Activated T-cell treated with anti-CD3 and anti-CD28 coated beads for 4 hours (primary cell): Measurements from ENCODE around the gene DUS3L.
"Not testable (repeated sequence)": the region's sequence is repeated elsewhere in the genome, so short reads cannot be mapped to it uniquely, and the experiment has no call there.

Source experiments
- DNase-seq: peaks from one replicate; pipeline ENCODE4 v3.0.0-alpha.2; 2020

Gene DUS3L

DNA sequence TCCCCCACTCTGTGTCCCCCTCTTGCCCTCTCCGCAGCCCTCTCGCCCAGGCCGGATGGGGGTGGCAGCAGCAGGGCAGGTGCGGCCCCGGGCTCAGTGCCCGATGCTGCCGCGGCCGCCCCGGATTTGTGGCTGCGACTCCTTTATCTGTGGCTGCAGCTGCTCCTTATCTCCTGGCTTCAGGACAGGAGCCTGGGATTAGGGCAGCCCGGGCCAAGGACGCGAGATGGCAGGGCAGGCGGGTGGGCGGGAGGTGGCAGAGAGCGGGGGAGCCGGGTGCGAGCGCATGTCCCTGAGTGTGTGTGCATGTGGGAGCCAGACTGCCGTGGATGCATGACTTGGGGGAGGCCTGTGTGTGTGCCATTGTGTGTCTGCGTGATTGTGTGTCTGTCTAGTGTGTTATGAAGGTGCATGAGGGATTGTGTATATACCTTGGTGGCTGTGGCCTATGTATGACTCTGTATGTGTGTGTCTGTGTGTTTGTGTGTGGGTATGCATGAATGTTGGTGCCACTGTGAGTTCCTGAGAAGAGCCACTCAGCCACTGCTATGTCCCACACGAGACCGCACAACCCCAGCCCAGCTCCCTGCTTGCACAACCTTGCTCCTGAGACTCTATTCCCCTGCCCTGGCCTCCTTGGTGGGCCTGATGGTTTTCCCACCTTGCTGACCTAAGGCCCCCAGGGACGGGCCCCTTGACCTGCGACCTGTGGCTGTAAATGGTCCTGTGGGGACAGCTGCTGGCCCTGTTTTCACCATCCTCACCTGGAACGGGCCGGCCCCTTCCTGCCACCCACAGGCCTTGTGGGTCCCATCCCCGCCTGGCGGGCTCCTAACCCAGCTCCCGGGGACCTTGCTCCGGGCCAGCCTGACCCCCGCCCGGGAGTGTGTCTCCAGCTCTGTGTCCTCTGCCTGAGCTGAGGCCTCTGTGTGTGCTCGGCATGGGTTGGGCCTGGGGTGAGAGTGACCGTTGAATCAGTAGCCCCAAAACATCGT lies 8.6 kb upstream of the DUS3L start:
- no peak for DNase-seq

DNA sequence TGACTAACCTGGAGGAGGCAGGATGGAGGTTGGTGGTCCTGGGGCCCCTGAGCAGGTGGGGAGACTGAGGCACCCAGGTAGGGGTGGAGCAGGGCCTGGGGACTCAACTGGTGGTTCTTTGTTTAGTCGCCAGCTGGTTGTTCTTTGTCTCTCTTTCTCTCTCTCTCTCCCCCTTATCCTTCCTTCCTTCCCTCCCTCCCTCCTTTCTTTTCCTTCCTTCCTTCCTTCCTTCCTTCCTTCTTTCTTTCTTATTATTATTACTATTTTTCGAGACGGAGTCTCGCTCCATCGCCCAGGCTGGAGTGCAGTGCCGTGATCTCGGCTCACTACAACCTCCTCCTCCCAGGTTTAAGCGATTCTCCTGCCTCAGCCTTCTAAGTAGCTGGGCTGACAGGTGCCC lies 7.3 kb upstream of the DUS3L start:
- no peak for DNase-seq

DNA sequence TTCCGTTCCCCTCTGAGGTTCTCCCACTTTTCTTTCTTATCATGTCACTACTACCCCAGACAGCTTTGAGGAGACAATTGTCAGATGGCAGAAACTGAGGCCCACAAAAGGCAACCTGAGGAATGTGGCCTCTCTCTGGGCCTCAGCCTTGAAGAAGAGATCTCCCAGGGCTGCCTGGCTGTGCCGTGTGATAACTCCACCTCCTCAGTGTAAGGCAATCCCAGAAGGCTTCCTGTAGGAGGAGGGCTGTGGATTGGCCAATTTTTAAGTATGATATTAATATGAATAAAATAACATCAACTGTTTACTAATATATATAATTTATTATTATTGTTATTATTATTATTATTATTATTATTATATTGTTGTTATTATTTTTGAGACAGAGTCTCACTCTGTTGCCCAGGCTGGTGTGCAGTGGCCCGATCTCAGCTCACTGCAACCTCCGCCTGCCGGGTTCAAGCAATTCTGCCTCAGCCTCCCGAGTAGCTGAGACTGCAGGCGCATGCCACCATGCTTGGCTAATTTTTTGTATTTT lies 4.5 kb upstream of the DUS3L start:
- no peak for DNase-seq

DNA sequence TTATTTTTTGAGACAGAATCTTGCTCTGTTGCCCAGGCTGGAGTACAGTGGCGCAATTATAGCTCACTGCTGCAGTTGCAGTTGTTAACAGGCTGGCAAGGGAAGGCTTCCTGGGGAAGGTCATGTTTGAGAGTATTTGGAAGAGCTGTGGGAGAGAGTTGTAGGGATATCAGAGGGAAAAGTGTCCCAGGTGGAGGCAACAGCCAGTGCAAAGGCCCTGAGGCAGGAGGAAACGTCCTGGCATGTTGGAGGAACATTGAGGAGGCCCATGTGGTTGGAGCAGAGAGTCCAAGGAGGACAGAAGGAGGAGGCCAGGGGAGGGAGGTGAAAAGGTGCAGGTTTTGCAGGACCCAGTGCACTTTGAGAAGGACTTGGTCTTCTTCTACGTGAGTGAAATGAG lies 2.2 kb upstream of the DUS3L start:
- DNase-seq: no peak

DNA sequence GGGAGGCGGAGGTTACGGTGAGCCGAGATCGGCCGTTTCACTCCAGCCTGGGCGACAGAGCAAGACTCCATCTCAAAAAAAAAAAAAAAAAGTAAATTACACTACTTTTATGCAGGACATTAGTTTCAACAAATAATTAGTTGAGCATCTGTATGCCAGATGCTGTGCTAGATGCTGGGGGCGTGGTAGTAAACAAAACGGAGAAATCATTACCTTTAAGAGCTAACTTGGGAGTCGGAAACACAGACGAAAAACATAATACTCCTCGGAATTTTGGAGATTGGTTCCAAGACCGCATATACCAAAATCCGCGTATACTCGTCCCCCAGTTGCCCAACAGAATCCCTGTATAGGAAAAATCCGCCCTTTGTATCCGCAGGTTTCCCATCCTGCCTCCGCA lies 1.3 kb upstream of the DUS3L start:
- DNase-seq: no peak

DNA sequence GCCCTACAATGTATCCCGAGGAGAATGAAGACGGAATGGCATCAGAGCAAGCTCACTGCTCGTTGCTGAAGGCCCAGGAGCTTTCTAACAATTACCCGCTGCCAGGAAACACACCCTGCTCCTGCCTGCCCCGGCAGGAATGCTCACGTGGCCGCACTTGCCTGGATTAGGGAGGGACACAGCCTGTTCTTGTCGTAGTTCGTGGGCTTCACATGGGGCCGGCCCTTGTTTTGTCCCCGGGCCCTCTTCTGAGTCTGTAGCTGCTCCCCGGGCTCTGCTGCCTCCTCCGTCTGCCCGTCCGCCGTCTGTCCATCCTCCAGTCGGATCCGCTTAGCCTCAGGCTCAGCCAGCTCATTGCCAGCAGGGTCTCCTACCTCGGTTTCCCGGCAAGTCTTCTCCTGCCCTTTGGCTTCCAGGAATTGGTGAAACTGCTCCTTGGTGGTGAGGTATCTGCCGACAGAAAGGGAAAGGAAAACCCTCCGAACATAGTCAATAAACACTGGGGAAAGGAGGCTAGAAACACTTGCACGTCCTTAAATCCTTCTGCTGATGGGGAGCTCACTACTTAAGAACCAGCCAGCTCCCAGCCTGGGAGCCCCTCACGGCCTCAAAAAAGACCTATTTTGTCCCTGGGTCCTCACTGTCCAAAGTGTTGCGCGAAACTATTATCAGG lies 941 bp downstream of the DUS3L start:
- DNase-seq: no peak

DNA sequence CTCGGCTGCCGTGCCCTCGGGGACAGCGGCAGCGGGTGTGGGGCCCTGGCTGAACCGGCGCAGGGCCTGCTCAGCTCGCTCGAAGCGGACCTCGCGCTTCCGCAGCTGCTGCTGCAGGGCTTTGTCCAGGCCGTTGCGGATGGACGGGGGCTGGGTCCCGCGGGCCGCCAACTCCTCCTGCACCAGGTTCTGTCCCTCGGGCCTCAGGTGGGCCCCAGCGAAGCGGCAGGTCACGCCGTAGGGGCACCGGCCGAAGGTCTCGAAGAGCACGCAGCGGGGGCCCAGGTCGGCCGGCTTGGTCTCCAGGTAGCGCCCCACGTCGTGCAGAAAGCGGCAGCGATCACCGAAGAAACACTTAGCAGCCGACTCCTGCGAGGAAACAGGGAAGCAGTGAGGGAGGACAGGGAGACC lies 1.6 kb downstream of the DUS3L start:
- DNase-seq: no peak

DNA sequence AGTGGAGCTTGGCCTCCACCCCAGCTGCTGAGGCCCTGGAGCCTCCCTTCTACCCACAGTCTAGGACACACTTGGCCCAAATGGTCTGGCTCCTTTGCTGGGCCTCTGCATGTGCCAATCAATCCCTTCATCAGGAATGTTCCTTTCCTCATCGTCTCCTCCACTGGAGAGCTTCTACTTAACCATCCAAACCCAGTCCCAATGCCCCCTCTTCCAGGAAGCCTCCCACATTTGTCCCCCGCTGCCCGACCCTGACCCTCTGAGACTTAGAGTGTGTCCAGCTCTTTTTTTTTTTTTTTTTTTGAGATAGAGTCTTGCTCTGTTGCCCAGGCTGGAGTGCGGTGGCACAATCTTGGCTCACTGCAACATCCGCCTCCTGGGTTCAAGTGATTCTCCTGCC lies 2.5 kb downstream of the DUS3L start:
- no peak for DNase-seq

DNA sequence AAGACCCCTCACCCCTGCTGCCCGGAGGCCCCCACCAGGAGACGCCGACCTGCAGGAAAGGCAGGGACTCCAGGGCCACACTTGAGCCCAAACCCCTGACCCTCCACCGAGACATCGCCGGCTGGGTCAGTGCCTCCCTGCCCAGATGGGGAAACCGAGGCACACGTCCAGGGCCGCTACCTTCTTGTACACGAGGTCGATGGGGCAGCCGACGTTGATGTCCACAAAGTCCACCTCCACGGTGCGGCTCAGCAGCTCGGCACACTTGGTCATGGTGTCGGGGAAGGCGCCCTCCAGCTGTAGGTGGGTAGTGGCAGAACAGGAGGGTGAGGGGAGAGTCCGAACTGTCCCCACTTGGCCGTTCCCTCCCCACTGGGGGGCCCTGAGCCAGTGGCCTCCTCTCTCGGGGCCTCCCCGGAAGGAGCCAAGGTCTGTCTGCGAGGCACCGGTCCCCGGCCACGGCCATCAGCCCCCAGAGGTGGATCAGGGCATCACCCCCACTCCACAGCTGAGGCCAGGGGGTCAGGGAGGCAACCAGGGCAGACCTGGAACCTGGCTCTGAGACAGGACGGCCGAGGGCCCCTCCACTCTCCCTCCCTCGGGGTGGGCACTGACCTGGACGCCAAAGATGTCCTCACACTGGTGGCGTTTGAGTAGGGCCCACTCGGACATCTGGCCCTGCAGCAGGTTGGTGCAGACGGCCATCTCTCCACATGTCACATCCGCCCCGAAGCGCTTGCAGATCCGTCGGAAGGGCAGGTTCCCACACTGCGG lies 3.4 kb downstream of the DUS3L start:
- DNase-seq: no peak

DNA sequence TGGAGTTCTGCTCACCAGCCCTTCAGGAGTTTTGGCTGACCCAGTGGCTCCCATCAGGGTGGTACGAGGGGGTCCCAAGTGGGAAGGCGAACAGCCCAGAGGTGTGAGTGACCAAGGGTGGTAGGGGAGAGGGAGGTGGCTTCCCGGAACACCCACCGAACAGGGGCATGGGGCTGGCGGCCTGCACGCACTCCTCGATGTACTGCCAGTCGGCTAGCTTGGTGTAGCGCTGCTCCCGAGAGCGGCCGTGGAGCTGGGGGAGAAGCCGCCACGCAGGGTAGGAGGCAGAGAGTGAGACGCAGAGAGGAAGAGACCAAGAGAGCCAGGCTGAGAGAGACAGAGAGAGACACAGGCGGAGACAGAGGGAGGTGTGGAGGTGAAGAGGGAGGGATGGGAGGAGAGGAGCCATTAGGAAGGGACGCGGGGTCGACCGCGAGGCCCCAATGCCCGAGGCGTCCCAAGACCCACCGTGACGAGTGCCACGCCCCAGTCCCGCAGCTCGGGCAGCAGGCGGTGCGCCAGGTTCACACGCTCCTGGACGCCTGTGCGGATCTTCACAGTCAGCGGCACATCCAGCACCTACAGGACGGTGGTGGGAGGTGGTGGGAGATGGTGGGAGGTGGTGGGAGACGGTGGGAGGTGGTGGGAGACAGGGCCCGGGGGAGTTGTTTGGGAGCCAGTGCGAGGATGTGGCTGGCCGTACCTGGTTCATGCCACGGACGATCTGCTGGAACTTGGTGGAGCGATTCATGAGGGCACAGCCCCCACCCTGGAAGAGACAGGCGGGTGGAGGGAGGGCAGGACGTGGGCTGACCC lies 4.2 kb downstream of the DUS3L start:
- no peak for DNase-seq

DNA sequence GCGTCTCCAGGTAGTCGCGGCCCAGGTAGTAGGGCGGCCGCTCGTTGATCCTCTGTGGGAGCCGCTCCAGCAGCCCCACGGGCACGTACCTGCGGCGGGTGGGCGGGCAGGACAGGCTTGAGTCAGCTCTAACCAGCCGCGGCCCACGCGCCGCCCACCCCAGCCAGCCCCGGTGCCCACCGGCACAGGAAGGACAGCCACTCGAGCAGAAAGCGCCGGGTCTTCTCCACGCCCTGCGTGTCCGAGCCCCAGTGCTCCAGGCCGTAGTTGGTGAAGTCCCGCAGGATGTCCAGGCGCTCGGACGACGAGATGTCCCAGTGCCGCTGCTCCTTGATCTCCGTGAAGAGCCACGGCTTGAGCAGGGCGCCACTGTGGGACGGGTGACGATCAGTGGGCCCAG lies 5.5 kb downstream of the DUS3L start:
- DNase-seq: no peak

DNA sequence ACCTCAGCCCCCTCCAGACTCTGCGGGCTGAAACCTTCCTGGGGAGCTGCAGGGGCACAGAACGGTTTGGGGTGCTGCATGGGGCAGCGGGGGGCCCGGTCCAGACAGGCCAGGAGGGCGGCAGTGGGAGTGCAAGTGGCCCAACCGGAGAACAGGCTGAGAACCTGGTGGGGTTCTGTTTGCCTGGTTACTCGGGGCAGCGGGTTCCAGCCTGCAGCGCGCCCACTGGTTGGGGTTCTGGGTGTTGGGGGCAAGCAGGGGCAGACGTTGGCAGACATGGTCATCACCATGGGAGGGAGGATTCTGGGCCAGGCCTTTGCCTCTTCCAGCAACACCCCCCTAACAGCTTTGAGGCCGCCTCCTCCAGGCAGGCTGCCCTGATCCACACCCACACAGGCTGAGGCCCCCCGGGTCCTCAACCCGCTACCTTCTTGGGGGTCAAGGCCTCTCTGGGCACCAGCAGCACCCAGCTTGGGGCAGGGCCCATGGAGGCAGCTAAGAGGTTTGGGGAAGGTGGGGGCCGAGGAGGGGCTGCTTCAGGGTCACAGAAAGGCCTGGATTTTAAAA lies 6.3 kb downstream of the DUS3L start, which contains the start of gene PRR22:
Gene PRR22, minus strand, starts transcription at position 166 of the 567 bp plus-strand sequence. Its CDS starts 86 bp downstream, at position 80.
- DNase-seq: no peak

DNA sequence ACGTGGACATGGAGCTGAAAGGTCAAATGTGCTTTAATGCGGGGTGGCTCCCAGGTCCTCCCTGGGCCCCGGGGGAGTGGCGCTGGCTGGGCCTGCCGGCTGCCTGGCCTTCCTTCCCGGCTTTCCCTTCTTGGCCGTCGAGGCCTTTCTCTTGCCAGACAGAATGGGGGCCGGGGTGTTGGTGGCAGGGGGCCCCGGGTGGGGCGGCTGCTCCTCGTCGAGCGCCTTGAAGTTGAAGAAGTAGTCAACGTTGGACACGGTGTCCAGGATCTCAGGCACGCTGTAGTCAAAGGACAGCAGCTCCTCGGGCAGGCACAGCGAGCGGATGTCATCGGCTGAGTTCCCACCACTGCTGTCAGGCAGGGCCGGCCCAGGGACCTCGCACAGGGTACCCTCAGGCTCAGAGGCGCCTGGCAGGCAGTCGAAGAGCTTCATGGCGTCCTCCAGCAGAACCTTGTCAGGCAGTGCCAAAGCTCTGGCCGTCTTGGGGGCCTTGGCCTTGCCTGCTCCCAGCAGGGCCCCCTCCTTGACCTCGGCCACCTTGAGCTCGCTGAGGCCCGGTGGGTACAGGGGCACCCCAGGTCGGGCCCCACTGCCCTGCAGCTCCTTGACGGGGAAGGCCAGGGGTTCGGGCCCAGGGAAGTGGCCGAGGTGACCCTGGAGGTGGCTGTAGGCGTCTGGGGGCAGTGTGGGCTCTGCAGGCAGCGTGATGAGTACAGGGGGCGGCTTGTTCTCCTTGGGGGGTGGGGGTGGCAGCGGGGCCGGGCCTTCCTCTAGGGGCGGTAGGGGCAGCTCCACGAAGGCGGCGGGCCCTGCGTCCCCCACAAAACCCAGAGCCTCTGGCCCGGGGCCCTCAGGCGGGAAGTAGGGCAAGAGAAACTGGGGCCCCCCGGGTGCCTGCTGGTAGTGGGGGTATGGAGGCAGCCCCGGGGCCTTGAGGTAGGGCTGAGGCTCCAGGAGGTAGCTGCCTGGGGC lies 7.7 kb downstream of the DUS3L start:
- DNase-seq: no peak

DNA sequence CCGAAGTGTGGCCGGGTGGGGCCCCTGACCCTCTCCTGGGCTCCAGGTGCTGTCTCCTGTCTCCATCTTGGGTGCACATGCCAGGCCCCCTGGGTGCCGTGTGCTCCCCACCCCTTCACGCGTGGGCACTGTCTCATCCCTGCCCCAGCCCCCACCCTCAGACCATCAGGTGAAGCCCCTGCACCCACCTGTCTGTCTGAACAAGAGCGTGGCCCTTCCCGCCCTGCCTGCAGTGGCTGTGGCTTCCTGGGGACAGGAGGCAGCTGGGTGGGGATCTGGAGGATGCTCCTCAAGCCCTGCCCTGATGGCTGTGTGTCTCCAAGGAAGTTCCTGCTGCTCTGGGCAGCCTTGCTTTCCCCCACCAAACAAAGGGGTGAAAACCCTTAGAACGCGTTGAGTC lies 8.6 kb downstream of the DUS3L start:
- no peak for DNase-seq

DNA sequence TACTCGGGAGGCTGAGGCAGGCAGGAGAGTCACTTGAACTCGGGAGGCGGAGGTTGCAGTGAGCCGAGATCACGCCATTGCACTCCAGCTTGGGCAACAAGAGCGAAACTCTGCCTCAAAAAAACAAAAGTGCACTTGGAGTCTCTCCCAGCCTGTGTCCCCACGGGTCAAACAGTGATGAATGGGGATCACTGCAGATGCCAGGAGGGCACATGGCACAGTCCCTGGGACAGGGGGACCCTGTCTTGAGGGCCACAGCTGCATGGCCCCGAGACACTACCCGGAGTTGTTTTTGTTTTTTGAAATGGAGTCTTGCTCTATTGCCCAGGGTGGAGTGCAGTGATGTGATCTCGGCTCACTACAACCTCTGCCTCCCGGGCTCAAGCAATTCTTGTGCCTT lies 10.0 kb downstream of the DUS3L start:
- DNase-seq: not testable (repeated sequence)

DNA sequence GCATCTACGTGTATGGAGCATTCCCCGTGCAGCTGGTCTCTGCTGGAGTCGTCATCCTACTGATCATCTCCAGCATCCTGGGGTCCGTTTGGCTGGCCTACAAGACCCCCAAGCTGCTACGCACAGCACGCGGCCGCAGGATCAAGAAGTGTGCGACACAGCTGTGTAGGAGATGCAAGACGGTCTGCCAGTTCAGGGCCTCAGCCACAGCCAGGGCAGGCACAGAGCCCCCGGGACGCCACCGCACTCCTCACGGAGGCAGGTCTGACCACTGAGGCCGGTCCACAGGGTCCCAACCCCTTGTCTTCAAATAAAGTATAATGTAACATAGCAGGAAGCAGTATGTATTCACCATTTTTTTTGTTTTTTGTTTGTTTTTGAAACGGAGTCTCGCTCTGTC lies 12.6 kb downstream of the DUS3L start:
- no peak for DNase-seq

DNA sequence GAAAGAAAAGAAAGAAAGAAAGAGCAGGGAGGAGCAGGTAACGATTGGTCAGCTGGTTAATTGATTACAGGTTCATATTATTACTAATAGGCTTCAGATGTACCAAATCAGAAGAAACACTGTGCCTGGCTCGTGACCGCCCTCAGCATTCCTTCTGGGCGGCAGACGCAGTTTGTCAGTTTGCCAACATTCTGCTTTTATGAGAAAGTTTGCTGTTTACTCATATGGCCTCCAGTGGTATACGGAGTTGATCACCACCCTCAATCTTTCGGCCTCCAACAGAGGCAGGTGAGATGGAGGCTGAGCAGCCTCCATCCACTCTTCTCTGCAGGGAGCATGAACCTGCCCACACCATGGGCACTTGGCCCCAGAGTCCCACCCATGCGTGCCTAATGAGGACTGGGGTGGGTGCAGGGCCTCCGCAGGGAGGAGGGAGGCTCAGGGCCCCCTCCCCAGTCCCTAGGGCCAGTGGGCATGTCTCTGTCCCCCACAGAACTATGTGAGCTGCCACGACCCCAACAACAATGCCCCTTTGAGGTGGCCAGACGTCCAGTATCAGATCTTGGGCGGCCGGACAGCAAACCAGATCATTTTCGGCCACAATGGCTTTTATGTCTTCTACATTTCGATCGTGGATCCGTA lies 15.2 kb downstream of the DUS3L start:
- no peak for DNase-seq

DNA sequence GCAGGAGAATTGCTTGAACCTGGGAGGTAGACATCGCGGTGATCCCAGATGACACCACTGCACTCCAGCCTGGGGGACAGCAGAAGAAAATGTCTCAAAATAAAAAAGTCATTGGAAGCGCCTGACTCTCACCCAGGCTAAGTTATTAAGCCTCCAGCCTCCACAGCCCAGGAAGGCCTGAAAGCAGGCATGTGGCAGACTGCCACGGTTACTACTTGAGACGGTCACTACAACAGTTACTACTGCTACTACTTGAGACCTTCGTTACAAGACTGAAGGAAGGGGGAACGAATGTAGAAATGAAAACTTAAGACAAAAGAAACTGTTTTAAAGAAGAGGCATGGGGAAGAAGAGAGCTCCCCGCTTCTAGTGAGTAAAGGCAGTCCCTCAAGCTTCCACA lies 16.0 kb downstream of the DUS3L start:
- no peak for DNase-seq

DNA sequence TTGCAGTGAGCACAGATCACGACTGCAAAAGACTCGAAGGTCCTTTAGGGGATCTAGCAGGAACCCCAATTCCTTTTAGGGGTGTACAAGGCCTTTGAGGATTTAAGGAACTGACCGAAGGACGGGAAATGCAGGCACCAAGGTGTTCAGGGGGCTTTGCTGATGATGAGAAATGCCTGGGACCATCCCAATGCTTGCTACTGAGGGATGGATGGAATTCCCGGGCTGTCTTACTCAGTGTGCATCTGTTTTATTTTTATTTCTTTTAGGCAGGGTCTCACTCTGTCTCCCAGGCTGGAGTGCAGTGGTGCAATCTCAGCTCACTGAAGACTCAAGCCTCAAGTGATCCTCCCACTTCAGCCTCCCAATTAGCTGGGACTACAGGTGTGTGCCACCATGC lies 17.7 kb downstream of the DUS3L start:
- DNase-seq: no peak

DNA sequence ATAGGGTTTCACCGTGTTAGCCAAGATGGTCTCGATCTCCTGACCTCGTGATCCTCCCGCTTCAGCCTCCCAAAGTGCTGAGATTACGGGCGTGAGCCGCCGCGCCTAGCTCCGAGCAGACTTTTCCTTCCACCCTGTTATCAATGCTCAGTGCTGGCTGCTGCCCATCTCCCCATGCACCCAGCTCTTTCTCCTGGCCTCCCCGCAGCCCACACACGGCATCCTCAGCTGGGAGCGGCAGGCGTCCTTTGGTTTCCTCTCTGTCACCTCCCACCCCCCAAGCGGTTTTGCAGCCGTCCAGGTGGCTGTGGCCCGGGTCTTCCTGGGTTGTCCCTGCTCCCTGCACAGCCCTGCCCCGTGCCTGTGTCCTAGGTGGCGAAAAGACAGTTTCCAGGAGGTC lies 18.5 kb downstream of the DUS3L start:
- DNase-seq: no peak
